ENCODE results near the gene PRPF31.
A peak's percentile ranks its signal among the peaks of the same experiment; 100 is the strongest.

The PRPF31 gene

DNA sequence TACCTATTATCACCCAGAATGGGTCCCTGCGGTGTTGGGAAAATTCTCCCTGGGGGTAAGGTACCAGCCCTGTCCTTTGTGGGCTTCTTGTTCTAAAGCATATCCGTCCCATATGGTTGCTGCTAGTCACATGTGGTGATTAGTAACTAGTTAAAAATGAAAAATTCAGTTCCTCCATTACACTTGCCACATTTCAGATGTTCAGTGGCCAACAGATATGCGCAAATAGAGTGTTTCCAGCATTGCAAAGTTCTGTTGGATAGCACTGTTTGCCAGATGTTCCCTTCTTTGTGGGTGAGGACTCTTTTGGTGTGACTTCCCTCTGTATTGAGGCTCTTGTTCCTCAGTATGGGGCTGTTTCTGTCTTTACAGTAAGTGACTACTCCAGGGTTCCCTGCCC, 25.8 kb downstream of the PRPF31 start:
- peak; percentile 57 for DNase-seq (ENCODE audit: low read depth)

DNA sequence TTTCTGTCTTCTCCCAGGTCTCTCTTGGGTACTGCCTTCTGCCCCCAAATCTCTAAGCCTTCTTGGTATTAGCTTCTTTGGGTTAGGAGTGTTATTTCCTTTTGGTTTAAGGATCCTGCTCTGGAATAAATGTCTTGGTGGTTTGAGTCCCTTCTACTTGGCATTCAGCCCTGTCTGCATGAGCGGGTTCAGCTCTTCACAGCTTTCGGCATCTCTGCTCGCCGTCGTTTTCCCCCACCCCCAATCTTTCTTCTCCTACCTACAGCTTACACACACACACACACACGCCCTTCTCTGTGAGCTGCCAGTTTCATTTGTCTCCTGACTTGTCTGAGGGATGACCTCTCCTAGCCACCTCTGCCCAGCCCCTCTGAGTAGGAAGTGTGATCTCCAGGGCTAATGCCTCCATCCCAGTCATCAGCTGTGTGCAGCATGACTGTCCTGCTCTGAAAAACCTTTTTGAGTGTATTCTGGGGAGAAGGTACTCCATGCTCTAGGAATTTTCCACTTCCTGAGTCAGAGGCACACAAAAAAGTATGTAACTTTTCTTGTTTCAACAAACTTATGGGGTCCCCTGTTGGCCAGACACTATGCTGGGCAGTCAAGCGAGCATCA, 26.7 kb downstream of the PRPF31 start:
- DNase-seq (ENCODE audit: low read depth), result no peak

DNA sequence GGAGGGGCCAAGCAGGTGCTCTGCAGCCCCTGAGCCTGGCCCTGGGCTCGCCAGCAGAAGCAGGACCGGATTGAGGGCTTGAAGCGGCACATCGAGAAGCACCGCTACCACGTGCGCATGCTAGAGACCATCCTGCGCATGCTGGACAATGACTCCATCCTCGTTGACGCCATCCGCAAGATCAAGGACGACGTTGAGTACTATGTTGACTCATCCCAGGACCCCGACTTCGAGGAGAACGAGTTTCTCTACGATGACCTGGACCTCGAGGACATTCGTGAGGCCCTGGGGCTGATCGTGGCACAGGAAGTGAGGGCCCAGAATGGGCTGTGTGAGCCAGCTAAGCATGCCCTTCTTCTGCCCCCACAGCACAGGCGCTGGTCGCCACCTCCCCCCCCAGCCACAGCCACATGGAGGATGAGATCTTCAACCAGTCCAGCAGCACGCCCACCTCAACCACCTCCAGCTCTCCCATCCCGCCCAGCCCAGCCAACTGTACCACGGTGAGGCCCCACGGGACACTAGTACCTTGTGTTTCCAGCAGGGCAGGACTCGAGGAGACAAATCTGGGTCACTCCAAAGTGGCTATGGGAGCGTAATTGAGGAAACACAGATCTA, 30.1 kb downstream of the PRPF31 start:
- DNase-seq (ENCODE audit: low read depth), result no peak

DNA sequence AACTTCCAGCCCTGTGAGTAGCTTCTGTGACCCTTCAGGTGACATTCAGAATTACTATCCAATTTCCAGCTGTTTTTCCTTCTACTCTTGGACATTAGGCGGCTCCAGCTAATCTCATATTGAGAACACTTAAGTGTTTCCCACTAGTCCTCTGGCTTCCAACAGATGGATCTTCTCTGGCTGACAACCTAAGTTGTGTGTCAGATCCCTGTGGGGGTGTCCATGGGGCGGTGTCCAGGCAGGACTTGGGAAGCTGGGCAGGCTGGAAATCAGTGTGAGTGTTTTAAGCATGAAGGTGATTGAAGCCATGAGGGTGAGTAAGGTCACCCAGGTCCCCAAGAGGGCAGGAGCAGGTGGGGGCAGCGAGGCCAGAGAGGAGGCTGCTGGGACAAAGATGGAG, 32.1 kb downstream of the PRPF31 start:
- no peak for DNase-seq (ENCODE audit: low read depth)

DNA sequence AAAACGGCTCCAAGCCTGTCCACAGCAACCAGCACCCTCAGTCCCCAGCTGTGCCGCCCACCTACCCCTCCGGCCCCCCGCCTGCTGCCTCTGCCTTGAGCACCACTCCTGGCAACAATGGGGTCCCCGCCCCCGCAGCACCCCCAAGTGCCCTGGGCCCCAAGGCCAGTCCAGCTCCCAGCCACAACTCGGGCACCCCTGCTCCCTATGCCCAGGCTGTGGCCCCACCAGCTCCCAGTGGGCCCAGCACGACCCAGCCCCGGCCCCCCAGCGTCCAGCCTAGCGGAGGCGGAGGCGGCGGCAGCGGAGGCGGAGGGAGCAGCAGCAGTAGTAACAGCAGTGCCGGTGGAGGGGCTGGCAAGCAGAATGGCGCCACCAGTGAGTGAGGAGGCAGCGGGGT, 32.6 kb downstream of the PRPF31 start:
- no peak for DNase-seq (ENCODE audit: low read depth)

DNA sequence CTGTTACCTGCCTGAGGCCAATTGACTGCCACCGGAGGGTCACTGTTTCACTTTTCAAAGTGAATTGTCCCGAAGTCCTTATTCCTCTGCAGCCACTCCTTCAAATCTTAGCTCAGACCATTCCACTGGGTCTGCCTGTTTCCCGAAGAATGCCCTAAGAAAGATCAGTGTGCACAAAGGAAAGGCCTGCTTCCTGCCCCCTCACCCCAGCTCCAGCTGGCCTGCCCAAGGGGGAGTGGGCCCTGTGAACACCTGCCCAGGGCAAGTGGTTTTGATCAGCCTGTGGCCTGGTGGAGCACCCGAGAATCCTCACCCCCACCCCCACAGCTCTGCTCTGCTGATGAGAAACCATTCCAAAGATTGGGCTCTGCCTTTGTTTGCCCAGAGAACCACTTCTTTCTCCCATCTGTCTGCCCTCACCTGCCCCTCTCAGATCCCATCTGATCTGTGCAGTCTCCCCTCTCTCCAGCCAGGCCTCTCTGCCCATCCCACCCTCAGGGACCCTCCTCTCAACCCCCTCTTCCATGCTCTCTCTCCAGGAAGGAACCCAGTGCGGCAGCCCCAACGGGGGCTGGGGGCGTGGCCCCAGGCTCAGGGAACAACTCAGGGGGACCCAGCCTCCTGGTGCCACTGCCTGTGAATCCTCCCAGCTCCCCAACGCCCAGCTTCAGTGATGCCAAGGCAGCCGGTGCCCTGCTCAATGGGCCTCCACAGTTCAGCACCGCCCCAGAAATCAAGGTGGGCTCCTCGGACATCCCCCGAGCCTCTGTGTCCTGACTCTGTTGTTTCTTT, 33.7 kb downstream of the PRPF31 start:
- no peak for DNase-seq (ENCODE audit: low read depth)

DNA sequence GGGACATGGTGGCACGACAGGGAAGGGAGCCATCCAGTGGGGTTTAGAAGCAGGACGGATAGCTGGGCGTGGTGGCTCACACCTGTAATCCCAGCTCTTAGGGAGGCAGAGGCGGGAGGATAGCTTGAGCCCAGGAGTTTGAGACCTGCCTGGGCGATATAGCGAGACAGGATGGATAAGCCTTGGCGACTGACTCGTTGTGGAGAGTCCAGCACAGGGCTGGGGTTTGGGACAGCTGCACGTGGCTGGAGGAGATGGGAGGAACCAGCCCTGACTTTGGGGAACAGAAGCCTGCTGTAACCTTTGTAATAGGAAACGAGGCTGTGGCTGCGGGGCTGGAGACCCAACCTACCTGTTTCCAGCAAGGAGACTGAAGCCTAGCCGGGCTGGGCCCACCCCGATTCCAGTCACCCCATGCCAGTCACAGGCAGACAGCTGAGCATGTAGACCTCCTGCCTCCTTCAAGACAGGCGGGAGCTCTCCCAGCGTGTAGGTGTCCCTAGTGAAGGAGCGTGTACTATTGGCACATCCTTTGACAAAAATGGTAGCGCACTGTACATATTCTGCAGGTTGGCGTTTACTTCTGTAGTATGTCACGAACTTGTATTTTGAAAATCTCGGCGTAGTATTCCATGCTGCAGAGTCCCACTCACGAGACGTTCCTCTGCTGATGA, 35.9 kb downstream of the PRPF31 start:
- DNase-seq (ENCODE audit: low read depth), result no peak

DNA sequence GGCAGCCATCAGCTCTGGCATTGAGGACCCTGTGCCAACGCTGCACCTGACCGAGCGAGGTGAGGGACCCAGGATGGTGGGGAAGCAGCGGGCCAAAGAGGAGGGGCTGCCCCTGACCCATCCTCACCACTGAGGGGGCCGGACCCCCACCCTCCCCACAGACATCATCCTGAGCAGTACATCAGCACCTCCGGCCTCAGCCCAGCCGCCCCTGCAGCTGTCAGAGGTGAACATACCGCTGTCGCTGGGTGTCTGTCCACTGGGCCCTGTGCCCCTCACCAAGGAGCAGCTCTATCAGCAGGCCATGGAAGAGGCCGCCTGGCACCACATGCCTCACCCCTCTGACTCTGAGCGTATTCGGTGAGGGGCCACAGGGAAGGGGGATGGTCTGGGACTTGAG, 36.7 kb downstream of the PRPF31 start:
- DNase-seq (ENCODE audit: low read depth), result no peak

DNA sequence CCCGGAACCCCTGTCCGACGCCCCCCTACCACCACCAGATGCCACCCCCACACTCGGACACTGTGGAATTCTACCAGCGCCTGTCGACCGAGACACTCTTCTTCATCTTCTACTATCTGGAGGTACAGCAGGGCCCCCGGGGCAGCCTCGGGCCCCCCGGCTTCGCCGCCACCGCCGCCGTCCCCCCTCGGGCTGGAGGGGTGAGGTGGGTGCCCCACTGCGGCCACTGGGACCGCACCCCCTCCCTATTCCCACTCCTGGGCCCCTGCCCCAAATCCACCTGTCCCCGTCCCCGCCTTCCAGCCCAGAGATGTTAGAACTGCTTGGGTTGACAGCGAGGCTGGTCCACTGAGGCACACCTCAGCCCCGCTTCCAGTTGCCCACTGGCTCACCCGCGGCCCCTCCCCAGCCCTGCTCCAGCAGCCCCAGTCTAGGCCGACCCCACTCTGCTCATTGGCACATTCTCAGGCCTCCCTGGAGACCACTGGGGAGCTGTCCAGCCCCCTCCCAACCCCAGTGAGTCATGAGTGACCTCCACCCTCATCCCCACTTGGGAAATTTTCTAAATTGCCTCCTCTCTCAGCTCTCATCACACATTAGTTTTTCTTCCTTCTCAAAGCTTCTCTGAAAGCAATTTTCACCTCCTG, 37.4 kb downstream of the PRPF31 start:
- no peak for DNase-seq (ENCODE audit: low read depth)

DNA sequence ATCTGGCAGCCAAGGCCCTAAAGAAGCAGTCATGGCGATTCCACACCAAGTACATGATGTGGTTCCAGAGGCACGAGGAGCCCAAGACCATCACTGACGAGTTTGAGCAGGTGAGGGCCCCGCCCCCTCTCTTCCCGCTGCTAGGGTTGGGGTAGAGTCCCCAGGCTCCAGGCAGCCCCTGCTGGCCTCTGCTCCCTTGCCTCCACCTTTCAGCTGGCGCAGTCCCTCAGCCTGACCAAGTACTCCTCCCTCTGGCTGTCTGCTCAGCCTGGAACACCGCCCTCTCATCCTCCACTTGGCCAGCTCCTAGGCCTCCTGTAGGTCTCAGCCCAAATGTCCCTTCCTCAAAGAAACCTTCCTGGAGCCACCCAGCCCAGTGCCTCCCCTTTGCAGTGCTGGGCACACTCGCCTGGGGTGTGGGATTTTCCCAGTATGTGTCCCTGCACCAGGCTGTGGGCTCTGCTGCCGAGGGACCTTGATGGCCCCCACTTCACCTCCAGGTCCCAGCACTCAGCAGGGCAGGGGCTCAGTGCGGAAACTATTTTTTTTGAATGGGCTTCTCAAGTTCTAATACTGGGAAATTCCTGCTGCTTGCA, 38.3 kb downstream of the PRPF31 start:
- no peak for DNase-seq (ENCODE audit: low read depth)

DNA sequence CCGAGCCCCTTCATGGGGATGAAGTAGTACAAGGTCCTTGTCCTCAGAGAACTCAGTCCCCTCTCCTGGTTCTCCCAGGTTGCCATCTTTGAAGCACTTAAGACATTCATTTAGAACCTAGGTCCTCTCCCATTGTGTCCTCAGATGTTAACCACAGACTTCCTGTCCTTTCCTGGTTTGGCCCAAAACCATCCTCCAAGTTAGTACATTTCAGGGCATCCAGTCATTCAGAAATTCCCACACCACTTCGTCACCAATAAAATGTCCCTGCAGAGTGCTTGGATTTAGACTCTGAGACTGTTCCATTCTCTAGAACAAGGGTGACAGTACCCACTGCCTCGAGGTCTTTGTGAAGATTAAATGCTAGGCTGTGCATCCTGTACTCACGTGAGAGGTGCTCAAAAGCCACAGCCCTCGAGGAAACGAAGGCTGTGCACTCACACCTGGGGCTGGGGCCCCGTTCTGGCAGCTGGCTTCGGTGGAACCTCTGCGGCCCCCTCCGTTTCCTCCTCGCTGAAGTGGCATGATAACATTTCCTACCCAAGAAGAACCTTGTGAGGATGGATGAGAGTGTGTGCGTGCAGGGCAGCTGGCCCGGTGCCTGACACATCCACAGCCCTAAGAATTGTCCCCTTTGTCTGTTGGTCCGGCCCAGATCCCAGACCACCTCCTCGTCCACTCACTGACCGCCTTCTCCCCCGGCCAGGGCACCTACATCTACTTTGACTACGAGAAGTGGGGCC, 39.2 kb downstream of the PRPF31 start:
- peak; percentile 60 for DNase-seq (ENCODE audit: low read depth)

DNA sequence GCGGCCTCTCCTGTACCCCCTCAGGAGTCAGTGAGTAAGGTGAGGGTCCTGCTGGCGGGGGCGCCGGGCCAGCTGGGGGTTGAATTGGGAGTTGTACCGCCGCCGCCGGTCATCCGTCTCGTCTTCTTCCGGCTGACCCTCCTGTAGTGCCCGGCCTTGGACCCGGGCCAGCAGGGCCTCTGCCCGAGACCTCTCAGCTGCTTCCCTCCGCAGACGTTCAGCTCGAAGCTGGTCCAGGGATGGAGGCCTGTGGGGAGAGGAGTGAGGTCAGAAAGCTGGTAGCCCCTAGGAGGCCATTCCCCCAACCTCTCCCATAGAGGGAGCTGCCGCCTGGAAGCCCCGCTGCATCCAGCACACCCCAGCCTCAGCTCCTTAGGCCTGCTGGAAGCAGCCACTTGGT, 40.1 kb downstream of the PRPF31 start:
- DNase-seq (ENCODE audit: low read depth), result no peak

DNA sequence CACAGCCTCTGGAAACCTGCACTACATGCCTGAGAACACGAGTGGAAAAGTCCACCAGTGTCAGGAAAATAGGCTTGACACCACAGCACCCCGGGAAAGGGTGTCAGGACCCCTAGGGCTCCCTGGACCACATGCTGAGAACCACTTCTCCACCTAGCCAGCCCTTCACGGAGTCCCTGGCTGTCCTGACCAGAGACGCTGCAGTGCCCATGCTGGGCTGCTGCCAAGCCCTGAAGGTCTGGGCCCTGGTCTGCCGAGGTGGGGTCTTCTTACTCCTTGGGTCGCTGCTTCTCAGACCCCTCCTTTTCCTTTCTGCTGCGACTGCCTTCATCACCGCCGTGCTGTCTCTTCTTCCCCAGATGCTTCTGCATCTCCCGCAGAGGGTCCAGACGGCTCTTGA, 40.9 kb downstream of the PRPF31 start:
- no peak for DNase-seq (ENCODE audit: low read depth)

DNA sequence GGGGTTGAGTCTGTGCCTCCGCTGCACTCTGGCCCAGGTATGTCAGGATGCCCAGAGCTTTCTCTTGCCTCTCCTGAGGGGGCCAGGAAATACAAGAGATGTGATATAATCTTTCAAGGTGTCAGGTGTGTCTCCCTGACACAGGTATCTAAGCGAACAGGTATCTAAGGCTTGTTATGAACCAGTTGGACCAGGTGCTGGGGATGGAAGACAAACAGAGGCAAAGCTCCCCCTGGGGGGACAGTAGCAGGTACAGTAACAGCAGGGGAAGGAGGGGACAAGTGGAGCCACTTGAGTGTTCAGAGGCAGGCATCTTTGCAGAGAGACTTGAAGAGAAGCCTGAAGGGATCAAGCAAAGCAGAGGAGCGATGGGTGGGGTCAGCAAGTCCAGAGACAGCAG, 41.4 kb downstream of the PRPF31 start:
- no peak for DNase-seq (ENCODE audit: low read depth)

DNA sequence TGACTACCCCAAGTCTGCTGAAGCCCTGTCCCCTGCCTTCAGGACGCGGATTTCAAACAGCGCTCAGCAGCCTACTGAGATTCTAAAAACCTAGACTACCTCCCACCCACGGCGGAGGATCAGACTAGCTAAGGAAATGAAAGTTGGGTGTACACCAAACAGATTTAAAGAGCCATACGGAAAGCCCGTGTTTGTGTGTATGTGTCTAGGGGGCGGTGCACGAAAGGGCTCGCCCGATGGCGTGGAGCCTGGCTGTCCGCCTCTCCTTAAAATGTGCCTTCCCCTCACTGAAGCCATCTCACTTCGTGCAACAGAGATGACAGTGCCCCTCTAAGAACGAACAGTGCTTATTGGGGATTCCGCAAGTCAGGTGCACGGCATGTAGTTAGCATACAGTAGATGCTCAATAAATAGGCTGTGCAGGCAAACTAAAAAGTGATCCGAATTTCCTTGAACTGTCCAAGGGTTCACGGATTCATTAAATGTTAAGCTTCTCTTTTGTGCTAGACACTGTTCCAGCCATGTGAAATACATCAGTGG, 43.3 kb downstream of the PRPF31 start:
- DNase-seq (ENCODE audit: low read depth), result no peak

DNA sequence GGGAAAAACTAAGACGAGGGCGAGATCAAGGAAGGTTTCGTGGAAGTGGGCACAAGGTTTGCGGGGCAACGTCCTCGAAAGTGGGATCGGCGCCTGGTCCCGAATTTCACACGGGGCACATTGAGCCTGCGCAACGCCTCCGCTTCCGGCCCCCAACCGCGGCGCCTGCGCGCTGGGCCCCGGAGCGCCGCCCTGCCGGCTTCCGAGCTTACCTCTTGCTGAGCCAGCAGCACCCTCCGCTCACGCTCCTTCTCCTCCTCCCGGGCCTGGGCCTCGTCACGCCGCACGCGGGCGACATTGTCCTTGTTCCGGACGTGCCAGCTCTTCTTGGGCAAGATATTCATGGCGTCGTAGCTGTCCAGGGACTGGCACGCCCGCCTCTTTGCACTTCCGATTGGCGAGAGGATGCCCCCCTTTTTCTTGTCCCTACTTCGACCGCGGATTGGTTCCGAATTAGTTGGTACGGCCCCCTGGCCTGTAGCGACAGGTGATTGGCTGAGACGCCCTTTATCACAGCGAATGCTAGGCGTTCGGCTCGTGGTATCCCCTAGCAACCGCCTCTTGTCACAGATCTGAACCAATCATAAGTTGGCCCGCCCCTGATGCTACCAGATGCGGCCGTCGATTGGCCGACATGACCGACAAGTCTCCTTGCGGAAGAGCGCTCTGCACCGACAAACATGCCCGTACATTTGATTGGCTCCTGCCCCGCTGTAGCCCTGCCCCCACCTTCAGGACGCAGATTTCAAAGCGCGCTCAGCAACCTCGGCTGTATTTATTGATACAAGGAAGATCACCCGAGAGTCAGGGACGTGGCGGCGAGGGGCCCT, 44.0 kb downstream of the PRPF31 start, which contains the start of gene LENG1:
TSS of gene LENG1 (minus strand) at position 370 of the 830 bp plus-strand sequence. CDS start at position 344, 26 bp downstream.
- DNase-seq (ENCODE audit: low read depth), result peak; percentile 100

DNA sequence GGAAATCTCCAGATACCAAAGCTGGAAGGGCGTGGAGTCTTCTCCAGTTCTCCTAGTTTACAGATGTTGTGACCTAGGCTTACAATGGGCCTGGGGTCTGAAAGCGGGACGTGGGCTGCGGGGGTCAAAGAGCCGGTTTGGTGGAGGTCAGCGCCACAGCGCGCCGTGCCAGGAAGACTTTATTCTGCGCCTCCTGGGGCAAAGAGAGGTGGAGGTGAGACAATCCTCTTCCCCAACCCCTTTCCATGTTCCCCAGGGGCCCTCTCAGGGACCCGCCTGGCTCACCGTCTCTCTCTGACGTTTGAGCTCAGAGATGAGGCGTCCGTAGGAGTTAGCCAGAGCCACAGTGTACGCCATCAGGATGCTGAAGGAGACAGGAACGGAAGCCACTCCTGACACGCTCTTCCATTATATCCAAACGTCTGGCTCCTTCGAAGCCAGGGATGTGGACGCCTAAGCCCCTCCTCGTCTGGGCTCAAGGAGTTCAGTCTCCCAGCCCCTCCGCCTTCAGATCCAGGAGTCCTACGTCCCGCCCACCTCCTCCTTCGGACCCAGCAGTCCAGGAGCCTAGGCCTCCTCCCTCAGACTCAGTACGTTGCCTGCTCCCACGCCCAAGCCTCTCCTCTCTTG, 44.7 kb downstream of the PRPF31 start:
- DNase-seq (ENCODE audit: low read depth), result no peak

DNA sequence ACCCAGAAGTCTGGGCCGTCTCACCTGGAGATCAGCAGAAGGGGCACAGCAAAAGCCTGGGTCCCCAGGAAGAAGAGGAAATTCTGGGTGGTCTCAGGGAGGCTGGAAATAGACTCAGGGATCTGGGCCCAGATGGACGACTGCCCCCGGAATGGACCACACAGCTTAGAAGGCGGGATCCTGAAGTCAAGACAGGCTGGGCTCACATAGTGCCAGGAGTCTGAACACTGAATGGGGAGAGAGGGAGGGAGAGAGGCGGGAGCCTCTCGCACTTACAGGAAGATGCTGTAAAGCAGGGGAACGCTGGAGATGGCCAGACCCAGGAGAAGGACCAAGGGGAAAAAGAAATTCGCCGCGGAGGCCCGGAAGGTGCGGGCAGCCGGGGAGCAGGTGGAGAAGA, 45.3 kb downstream of the PRPF31 start:
- no peak for DNase-seq (ENCODE audit: low read depth)

DNA sequence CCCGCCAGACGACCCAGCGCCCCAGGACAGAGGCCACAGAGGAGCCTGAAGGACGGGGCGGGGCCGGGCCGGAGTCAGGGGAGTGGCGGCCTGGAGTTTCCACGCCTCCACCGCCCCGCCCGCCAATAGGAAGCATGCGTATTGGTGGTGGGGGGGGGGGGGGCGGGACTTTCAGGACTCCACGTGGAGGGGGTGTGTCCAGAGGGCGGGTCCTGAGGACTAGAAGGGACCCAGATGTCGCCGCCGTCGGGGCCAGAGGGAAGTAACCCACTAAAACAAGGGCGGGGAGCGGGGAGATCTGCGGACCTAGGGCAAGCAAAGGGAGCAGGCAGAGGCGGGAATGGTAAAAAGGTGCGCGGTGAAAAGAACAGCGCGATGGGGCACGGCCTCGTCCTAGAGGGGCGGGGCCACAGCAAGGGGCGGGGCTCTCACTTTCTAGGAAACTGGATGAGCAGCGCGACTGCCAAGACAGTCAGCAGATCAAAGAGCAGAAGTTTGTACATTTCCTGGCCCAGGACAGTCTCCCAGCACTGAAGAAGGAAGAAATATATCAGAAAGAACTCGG, 46.8 kb downstream of the PRPF31 start:
- peak; percentile 51 for DNase-seq (ENCODE audit: low read depth)

Data from fibroblast of gingiva (primary cell).